HG02938 (cell line): ENCODE data around the gene SLC3A2.

Experiments
- ATAC-seq: cut with Tn5 transposase; IDR thresholded peaks from one replicate; pipeline ENCODE4 v1.9.1; 2021; ENCODE audit warnings: mild to moderate bottlenecking, moderate library complexity; ENCODE audit not compliant: unreplicated experiment

SLC3A2 gene

GRCh38 chr11:62879235-62879978 lies 1.3 kb upstream of the SLC3A2 start:
- ATAC-seq = no peak

- ATAC-seq = no peak
These were observed 379 bp upstream of the SLC3A2 start for GRCh38 chr11:62880231-62880802.

- peak; percentile 38 for ATAC-seq
These were observed 1.1 kb downstream of the SLC3A2 start for GRCh38 chr11:62881579-62882430.

- ATAC-seq = no peak
These were observed 1.7 kb downstream of the SLC3A2 start for GRCh38 chr11:62882431-62882749.

- ATAC-seq = no peak
These were observed 2.2 kb downstream of the SLC3A2 start for GRCh38 chr11:62882788-62883501.

- ATAC-seq = no peak
These were observed 3.0 kb downstream of the SLC3A2 start for GRCh38 chr11:62883673-62884072.

- ATAC-seq = no peak
These were observed 4.5 kb downstream of the SLC3A2 start for GRCh38 chr11:62885137-62885750.

GRCh38 chr11:62888406-62888805 lies 7.7 kb downstream of the SLC3A2 start:
- no peak for ATAC-seq

GRCh38 chr11:62889126-62889483 lies 8.4 kb downstream of the SLC3A2 start:
- ATAC-seq = no peak

- no peak for ATAC-seq
These were observed 9.1 kb downstream of the SLC3A2 start for GRCh38 chr11:62889484-62890437.

- no peak for ATAC-seq
These were observed 11.6 kb downstream of the SLC3A2 start for GRCh38 chr11:62892077-62892922.

- no peak for ATAC-seq
These were observed 14.8 kb downstream of the SLC3A2 start for GRCh38 chr11:62895501-62895900.

- ATAC-seq = no peak
These were observed 15.4 kb downstream of the SLC3A2 start for GRCh38 chr11:62896049-62896448.

- no peak for ATAC-seq
These were observed 16.6 kb downstream of the SLC3A2 start for GRCh38 chr11:62897311-62897710.

GRCh38 chr11:62898027-62898426 lies 17.3 kb downstream of the SLC3A2 start:
- ATAC-seq = no peak

GRCh38 chr11:62902932-62903331 lies 22.2 kb downstream of the SLC3A2 start:
- no peak for ATAC-seq

GRCh38 chr11:62905296-62905695 lies 24.6 kb downstream of the SLC3A2 start:
- ATAC-seq = no peak

- no peak for ATAC-seq
These were observed 25.3 kb downstream of the SLC3A2 start for GRCh38 chr11:62905927-62906531.
